GM04503 (cell line): ENCODE measurements around the gene ATP2B1.
"Not testable (repeated sequence)": the region's sequence is repeated elsewhere in the genome, so short reads cannot be mapped to it uniquely, and the experiment has no call there.

Source experiments
- DNase-seq: peaks from one replicate; pipeline ENCODE4 v3.0.0-alpha.2; 2012; ENCODE audit warnings: low read depth

Gene ATP2B1

DNA sequence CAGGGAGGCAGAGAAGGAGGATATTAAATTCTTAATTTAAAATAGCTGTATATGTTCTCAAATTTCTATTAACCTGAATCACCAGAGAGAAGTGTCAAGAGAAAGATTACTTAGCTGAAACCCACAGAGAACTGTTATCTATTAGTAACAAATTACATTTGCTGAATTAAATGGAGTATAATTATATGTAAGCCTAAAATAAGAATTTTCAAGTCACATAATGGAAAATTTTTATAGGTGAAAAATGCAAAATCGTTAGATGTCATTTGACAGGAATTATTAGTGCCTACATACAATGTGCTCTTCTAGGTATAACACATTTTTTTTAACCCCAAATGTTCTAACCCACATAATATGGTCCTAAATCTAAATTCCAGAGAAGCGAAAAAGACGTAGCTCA, 4.1 kb upstream of the ATP2B1 start:
- no peak for DNase-seq

DNA sequence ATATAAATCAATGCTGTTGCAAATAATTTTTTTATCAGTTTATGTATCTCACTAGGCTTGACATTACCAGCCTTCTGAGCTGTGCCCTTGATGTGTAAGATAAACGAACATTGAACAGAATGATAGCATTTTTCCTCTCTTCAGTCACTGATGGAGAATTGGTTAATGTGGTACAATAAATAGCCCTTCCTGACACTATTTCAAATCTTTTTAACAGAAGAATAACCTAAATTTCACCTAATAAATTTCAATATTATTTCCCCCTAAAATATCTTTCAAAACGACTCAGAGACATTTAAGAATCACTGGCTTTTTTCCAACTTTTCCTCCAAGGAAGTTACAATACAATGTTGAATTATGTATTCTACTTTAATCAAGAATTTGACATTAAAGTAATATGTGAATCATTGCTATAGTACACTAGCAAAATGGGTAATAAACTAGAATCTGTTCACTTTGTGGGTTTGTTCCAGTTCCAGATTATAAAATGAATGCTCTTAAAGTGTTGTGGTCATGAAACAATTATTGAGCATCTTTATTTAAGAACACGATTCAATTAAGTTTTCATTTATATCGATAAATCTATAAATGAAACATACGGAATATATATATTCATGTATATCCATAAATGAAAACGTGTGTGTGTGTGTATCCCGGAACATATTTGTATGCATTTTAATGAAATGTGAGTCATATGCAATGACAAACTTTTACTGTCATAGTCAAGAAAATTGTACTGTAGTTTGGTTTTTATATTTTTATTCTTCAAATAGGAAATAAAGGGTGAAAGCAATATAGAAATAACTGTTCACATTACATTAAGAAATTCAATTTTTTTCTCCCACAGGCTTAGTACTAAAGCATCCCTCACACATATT, 2.5 kb upstream of the ATP2B1 start:
- DNase-seq: no peak

GRCh38 chr12:89709995-89710872, 1.6 kb upstream of the ATP2B1 start:
- DNase-seq: no peak

GRCh38 chr12:89709157-89709994, 738 bp upstream of the ATP2B1 start:
- DNase-seq: peak; percentile 84

DNA sequence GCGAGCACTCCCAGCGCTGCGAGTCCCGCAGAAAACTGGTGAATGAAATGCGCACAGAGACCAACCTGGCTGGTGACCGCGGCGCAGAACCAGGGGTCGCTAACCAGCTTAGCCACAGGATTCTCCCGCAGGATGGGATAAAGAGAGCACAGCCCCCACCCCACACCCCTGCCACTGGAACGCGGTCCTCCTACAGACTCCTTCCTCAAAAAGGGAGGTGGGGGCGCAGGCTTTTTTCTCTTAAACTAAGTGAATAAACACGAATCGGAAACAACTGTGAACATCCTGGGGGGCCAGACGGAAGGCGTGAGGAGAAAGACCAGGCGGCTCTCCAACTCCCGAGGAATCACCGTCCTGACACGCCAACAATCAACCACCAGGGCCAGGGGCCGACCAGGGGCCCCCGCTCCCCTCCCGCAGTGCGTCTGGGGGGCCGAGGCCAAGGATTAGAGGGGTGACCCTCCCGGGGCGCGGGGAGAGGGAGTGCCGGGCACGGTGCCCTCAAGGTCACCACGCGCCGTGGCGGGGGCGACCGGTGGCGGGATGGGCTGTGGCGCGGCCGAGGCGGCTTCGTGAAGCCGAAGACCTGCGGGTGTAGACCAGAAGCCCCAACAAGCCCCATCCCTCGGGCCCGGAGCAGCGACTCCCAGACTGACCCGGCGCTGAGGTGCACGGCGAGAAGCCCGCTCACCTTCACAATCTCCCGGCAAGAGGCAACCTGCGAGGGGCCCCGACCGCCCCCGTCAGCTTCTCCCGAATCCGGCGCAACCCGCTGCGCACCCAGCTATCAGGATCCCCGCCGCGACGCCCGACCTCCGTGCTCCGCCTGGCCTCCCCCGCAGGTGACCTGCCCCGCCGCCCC, 704 bp downstream of the ATP2B1 start:
- no peak for DNase-seq

DNA sequence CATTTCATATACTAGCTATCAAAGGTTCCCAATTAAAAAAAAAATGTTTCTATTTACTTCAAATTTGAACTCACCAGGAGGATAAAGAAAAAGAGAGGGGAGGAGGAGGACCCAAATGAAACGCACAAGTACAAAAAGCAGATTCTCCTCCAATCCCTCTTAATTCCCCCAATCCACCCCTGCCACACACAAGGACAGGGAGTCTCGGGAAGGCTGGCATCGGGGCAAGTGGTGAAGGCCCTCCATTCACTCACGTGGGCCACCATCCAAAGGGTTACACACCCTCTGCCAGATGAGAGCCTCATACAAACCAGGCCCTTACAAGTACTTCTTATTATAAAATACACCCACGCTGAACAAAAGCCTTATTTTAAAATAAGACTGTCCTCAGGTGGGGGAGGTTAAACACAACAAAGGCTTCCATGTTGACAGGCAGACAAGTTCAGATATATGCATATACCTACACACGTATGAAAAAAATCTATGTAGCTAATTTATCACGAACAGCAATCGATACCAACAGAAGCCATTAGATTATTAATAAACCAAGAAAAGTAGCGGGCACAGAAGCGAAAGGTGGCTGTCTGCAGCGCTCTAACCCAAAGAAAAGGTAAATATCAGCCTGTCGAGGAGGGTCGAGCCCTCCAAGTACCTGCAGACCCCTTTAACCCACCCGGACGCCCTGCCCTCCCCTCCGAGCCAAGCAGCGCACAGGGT, 1.5 kb downstream of the ATP2B1 start:
- no peak for DNase-seq

DNA sequence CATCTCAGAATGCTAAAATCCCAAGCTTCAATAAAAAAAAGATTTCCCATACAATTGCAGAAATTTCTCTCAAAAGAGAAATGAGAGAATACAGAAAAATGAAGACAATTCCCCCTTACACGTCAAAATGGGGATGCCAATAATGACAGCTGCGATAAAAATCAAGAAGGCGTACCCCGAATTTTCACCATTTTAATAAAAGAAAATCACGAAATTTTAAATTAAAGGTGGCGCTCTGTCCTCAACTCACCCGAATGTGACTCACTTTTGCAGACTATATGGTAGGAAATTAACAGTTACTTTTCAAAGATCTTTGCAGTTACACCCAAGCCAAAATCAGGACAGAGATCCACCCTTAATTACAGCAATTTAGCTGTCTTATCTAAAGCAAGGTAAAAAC, 2.1 kb downstream of the ATP2B1 start:
- no peak for DNase-seq

DNA sequence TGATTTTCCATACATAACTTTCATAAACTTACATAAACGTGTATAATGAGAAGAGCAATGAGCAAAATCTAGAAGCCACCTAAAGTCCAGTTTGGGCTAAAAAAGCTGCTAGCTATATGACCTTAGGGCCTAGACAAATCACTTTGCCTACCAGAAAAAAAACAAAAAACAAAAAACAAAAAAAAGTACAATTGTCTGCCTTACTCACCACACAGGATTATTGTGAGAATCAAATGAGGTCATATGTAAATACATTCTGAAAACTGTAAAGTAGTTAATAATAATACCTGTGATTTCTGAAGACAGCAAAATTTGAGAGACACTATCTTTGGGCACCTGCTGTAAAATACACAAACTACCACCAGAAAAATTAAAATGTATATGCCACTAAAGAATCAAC, 4.2 kb downstream of the ATP2B1 start:
- no peak for DNase-seq

DNA sequence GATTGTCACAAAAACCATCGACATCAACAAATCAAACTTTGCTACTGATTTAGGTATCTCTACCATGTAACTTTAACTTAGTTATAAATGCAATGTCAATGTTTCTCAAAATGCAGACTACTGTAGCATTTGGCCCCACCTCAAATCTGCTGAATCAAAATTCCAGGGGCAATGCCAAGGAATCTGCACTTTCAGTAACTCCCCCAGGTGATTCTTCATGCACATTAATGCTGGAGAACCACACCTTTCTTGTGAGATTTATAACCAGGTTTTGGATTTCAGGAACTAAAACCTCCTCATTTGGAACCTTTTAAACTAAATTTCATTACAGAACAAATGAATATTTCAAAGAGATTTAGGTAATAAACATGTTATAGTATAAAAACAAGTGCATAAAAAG, 4.9 kb downstream of the ATP2B1 start:
- no peak for DNase-seq

- no peak for DNase-seq
Observed at GRCh38 chr12:89702503-89702902, 6.1 kb downstream of the ATP2B1 start.

DNA sequence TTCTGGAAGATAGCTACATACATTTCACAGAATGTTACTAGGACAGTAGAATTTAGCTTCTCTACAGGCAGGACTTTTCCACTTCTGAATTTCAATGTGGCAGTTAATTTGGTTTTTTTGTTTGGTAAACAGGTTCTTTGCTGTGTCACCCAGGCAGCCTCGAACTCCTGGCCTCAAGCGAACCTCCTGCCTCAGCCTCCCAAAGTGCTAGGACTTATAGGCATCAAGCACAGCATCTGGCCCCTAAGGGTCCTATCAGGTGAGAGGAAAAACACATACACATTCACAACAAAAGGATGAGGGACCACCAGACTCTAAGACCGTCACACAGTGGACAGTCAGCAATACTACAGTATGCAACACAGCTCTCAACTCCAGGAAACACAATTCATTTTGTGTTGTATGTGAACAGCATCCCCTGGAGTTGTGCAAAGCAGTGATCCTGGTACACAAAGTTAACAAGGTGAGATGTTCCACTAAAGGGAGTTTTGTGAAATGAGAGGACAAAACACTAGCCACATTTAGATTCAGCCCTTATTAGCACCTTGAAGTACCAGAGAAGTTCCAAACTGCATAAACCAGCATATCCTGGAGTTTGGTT, 6.9 kb downstream of the ATP2B1 start:
- DNase-seq: no peak

- DNase-seq: no peak
Observed at GRCh38 chr12:89700191-89700810, 8.3 kb downstream of the ATP2B1 start.

- DNase-seq: no peak
Observed at GRCh38 chr12:89698607-89699006, 10.0 kb downstream of the ATP2B1 start.

DNA sequence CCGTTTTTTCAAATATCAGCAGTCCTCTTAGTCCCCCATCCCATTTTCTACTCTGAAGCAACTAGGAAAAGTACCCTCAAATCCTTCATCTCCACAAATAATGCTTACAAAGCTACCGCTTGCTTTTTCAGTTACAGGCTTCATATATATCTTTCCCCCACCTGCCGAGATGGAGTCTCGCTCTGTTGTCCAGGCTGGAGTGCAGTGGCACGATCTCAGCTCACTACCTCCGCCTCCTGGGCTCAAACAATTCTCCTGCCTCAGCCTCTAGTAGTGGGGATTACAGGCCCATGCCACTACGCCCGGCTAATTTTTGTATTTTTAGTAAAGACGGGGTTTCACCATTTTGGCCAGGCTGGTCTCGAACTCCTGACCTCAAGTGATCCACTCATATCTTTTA, 10.9 kb downstream of the ATP2B1 start:
- not testable (repeated sequence) for DNase-seq

DNA sequence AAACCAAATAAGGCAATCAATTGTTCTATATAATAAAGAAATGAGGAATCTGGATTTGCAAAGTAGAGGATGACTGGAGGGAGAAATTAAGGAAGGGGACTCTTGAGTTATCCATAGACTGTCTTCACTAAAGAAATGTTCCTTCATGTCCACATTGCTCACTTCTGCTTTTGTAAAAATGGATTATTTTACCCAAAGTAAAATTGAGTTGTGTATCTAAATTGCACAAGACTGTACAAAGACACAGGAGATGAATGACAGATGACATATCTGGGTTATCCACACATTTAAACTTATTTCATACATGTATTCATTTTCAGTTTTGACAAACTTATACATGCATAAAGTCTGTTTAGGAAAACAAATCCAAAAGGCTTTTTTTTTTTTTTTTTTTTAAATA, 11.3 kb downstream of the ATP2B1 start:
- DNase-seq: no peak

DNA sequence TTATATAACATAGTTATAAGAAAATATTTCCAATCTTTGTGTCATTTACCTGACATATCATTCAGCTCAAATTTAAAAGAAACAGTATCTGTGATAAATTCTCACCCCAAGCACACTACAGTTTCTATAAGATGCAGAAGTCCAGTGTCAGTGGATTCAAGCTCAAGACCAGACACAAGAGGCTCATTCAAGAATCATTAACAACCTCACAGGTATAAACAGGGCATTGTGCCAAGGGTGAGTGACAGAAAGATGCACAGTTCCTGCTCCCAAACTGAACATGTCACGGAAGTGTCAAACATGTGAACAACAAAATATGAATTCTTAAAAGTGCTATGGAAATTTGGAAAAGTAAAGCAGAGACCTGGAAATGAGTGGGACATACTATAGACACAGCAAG, 12.8 kb downstream of the ATP2B1 start:
- DNase-seq: no peak

GRCh38 chr12:89695100-89695499, 13.5 kb downstream of the ATP2B1 start:
- DNase-seq: no peak

DNA sequence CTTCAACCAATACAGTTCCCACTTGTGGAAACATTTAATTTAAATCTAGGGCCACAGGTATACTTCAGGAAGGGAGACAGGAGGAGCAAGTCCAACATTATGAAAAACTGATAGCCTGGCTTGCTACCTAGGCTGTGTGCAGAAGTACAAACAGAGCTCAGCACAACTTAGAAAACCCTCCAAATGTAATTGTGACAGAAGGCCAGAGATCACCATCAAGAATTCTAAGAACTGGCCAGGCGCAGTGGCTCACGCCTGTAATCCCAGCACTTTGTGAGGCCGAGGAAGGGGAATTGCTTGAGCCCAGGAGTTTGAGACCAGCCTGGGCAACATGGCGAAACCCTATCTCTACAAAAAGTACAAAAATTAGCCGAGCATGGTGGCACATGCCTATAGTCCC, 14.1 kb downstream of the ATP2B1 start:
- DNase-seq: no peak

GRCh38 chr12:89693639-89694202, 14.9 kb downstream of the ATP2B1 start:
- no peak for DNase-seq
